K562 (cell line): ENCODE measurements around the gene RNF126. TPM values are rescaled to one million over a fixed set of nuclear protein-coding genes. Genes with fewer than 3 reads are reported as not detected.

Experiments
- BRF1 ChIP-seq: IDR thresholded peaks from 3 replicates; pipeline ENCODE4 v1.6.1; 2011; ENCODE audit warnings: borderline replicate concordance, mild to moderate bottlenecking; ENCODE audit not compliant: insufficient read length; ENCODE audit errors: extremely low read depth
- CAMTA2 ChIP-seq: fragments of 250-450 bp; sonication (Bioruptor Pico); conservative IDR thresholded peaks from 2 replicates; pipeline ENCODE4 v1.5.1; 2022
- CREB3 ChIP-seq: fragments of 450-650 bp; conservative IDR thresholded peaks from 2 replicates; pipeline ENCODE4 v1.6.1; 2016; ENCODE audit warnings: missing genetic modification characterization, low read depth, mild to moderate bottlenecking, missing compliant biosample characterization, moderate library complexity
- GTF2F1 ChIP-seq: IDR thresholded peaks from 2 replicates; pipeline ENCODE4 v1.6.1; 2011; ENCODE audit warnings: low read depth, low read length, improper control_type of control experiment
- RBFOX2 ChIP-seq: fragments of 200-400 bp; formaldehyde crosslinking; IDR thresholded peaks from 2 replicates; pipeline ENCODE4 v1.6.1; 2017; ENCODE audit warnings: low read depth, mild to moderate bottlenecking, low read length, moderate library complexity
- RREB1 ChIP-seq: fragments of 250-450 bp; sonication (Bioruptor Pico); IDR thresholded peaks from 2 replicates; pipeline ENCODE4 v1.4.0; 2020
- SMARCC2 ChIP-seq: fragments of 450-650 bp; IDR thresholded peaks from 2 replicates; pipeline ENCODE4 v1.6.1; 2017; ENCODE audit warnings: antibody characterized with exemption, moderate library complexity, mild to moderate bottlenecking, low read depth
- USF1 ChIP-seq: sonication (generic); formaldehyde crosslinking; IDR thresholded peaks from 2 replicates; pipeline ENCODE4 v1.9.0; 2022; ENCODE audit warnings: mild to moderate bottlenecking, missing genetic modification reagents
- ZBTB40 ChIP-seq, 2 experiments: fragments of 450-650 bp in 1 of 2; sonication (generic) in 1 of 2; formaldehyde crosslinking in 1 of 2; IDR thresholded peaks; 2 replicates each; pipeline versions ENCODE4 v1.7.1 to v1.9.0; 2016 to 2022; ENCODE audit warnings: inconsistent platforms in 1 of 2, mild to moderate bottlenecking in 1 of 2, missing genetic modification reagents in 1 of 2
- polyA plus RNA-seq, 8 experiments: library from polyadenylated mRNA; depleted of rRNA in 4 of 8; stranded (reverse) in 5 of 8; unstranded in 3 of 8; fragments of >200 nt; fragmentation: Nextera tagmentation in 2 of 8; fragmentation: Illumina TruSeq in 1 of 8; extraction: Ambion mirVana in 2 of 8; extraction: Trizol in 1 of 8; gene quantifications; 2 replicates each; pipeline versions ENCODE4 v1.2.1 to v1.2.3, GENCODE V29; 2011 to 2014; ENCODE audit warnings: inconsistent platforms in 1 of 8, missing spikeins in 1 of 8
- total RNA-seq, 7 experiments: library from RNA; depleted of rRNA in 6 of 7; stranded (reverse); fragments of >200 nt in 6 of 7; fragmentation: Illumina TruSeq in 2 of 7; extraction: Trizol in 2 of 7; gene quantifications; 2 replicates each; pipeline versions ENCODE4 v1.2.1 to v1.2.3, GENCODE V29; 2011 to 2021; ENCODE audit warnings: low replicate concordance in 1 of 7

Gene RNF126
- total and polyA plus RNA-seq, 9 of the 15 experiments (the other 6 are each of a cell fraction or from before 2014, with no cell fraction given): 0.27 to 101 (median 12.3) TPM

- TF ChIP-seq RBFOX2 (no peak), SMARCC2 (no peak), GTF2F1 (no peak), CAMTA2 (no peak), ZBTB40 (IDR thresholded peaks at IDR 0.05) (no peak), ZBTB40 (CRISPR knock-in tag; IDR thresholded peaks at IDR 0.05) (no peak), RREB1 (CRISPR knock-in tag) (no peak), USF1 (CRISPR knock-in tag) (no peak), BRF1 (no peak), CREB3 (tag) (no peak)
Measured at GRCh38 chr19:664913-665443, 2.0 kb upstream of the RNF126 start (continued).
